T-cell (primary cell): Measurements from ENCODE around the gene CGNL1. TPM values are rescaled to one million over a fixed set of nuclear protein-coding genes. Genes with fewer than 3 reads are reported as not detected.

Experiments
- ATAC-seq, 4 experiments: fragments of 200-7000 bp in 3 of 4; fragments of 150-1000 bp in 1 of 4; cut with Tn5 transposase; replicated peaks in 1 of 4; 1 replicate in 3 of 4; 2 replicates in 1 of 4; pipeline ENCODE4 v1.10.0; 2021; ENCODE audit warnings: moderate library complexity in 3 of 4, mild to moderate bottlenecking in 2 of 4, moderate number of reproducible peaks in 1 of 4
- CTCF ChIA-PET, 2 donors: fragments of 300-600 bp; sonication (Branson Sonifier 250); formaldehyde crosslinking; loops; one replicate each; lab custom pipeline; 2022; ENCODE audit warnings: antibody characterized with exemption in 2 of 2; lab: Charles Lee
- POLR2A ChIA-PET, 2 donors: fragments of 300-600 bp; sonication (Branson Sonifier 250); formaldehyde crosslinking; loops; one replicate each; lab custom pipeline; 2022; ENCODE audit warnings: antibody characterized with exemption in 2 of 2; lab: Charles Lee
- DNase-seq, 35 experiments: peaks; one replicate each; pipeline versions ENCODE4 v3.0.0 to v3.0.0-alpha.2; 2013 to 2023
- H3K27ac ChIP-seq: one replicate; pipeline ENCODE4 v1.5.1; 2013; ENCODE audit warnings: low read length
- H3K27me3 ChIP-seq, 2 experiments: replicated peaks in 1 of 2; 1 replicate in 1 of 2; 2 replicates in 1 of 2; pipeline versions ENCODE4 v1.6.1 to v1.7.0; 2013; ENCODE audit warnings: low read length in 1 of 2, mixed read lengths in 1 of 2; ENCODE audit not compliant: control insufficient read depth in 2 of 2, insufficient read depth in 2 of 2; ENCODE audit errors: extremely low read depth in 1 of 2
- H3K36me3 ChIP-seq, 2 donors: 1 replicate in 1 of 2; 2 replicates in 1 of 2; pipeline versions ENCODE4 v1.6.1 to v1.7.0; 2013; ENCODE audit warnings: low read length in 1 of 2; ENCODE audit not compliant: control insufficient read depth in 2 of 2, insufficient read depth in 1 of 2; ENCODE audit errors: extremely low read depth in 1 of 2
- H3K4me1 ChIP-seq, 2 experiments: 1 replicate in 1 of 2; 2 replicates in 1 of 2; pipeline versions ENCODE4 v1.6.1 to v1.7.0; 2013; ENCODE audit warnings: low read length in 2 of 2, mixed read lengths in 1 of 2; ENCODE audit not compliant: insufficient read depth in 2 of 2, control insufficient read depth in 1 of 2; ENCODE audit errors: extremely low read depth in 1 of 2
- H3K4me3 ChIP-seq, 2 donors: 1 replicate in 1 of 2; 2 replicates in 1 of 2; pipeline versions ENCODE4 v1.5.1 to v1.7.0; 2013; ENCODE audit warnings: mild to moderate bottlenecking in 2 of 2, low read length in 1 of 2, moderate library complexity in 1 of 2; ENCODE audit not compliant: control insufficient read depth in 1 of 2; ENCODE audit errors: extremely low read depth in 1 of 2
- H3K9me3 ChIP-seq: 2 replicates; pipeline ENCODE4 v1.7.0; 2013
- H3K27ac Mint-ChIP-seq, 2 donors: one replicate each; pipeline ENCODE4 v1.8.0; 2020 to 2021; ENCODE audit warnings: mild to moderate bottlenecking in 2 of 2, mixed read lengths in 2 of 2
- H3K27me3 Mint-ChIP-seq, 2 donors: one replicate each; pipeline ENCODE4 v1.8.0; 2021 to 2022; ENCODE audit warnings: mixed read lengths in 2 of 2
- H3K36me3 Mint-ChIP-seq: one replicate; pipeline ENCODE4 v1.8.0; 2021; ENCODE audit warnings: mixed read lengths
- H3K4me1 Mint-ChIP-seq, 3 donors: one replicate each; pipeline ENCODE4 v1.8.0; 2020 to 2022; ENCODE audit warnings: mixed read lengths in 3 of 3, mild to moderate bottlenecking in 1 of 3
- H3K4me3 Mint-ChIP-seq, 3 donors: one replicate each; pipeline ENCODE4 v1.8.0; 2020 to 2022; ENCODE audit warnings: mild to moderate bottlenecking in 3 of 3, mixed read lengths in 3 of 3, moderate library complexity in 3 of 3
- H3K9me3 Mint-ChIP-seq, 3 donors: one replicate each; pipeline ENCODE4 v1.8.0; 2020 to 2022; ENCODE audit warnings: mixed read lengths in 3 of 3
- WGBS: methylation state at CpG from one replicate; pipeline ENCODE4 v1.1.5; 2013; ENCODE audit warnings: missing lambda C conversion rate; ENCODE audit not compliant: insufficient coverage; 5-methylcytosine and 5-hydroxymethylcytosine counted together
- total RNA-seq, 35 experiments: library from RNA in 6 of 35; stranded (reverse) in 6 of 35; fragments of 120-200 nt in 1 of 35; gene quantifications; one replicate each; pipeline versions ENCODE4 v1.2.1 to v1.2.4 and lab custom pipeline; 2013 to 2026

CGNL1 gene
- total RNA-seq, 5 donors from 2014 or later (not counting 1 experiment from before 2014, with no cell fraction given), result 0.13 to 0.18 (median 0.16) TPM; not detected in 2

DNA sequence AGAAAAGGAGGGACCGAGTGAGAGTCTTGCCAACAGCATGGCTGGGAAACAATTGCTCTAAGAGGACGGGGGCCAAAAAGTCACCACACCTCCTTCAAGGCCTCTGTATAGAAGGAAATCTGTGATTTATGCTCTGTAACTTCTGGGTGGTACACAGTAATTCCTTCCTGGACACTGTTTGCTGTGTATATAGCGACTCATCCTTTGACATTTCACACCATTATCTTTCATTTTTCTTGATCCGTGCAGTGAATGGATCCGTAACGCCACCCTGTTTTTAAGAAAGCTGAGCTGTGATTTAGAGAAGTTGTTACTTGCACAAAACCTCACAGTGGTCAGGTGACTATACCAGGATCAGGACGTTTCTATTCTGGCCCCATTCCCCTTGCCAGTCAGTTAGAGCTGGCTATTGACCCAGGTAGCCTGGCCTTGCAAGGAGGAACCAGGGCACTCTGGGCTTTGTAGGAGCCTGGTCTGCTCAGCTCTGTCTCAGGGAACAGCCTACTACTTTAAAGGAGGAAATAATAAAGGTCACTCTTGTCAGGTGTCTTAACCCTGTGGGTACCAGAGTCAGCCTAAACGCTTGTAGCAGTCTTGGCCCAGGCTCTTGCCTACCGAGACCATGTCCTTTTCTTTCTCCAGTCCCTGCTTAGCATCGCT, 128.9 kb downstream of the CGNL1 start:
- Mint-ChIP-seq H3K36me3 (no peaks in the 10 kb centered on the region), H3K9me3 (no peaks in the 10 kb centered on the region), H3K27ac (no peak overlapping the region), H3K27me3 (peaks cover 0 to 4% of the 10 kb centered on the region in 2 donors), H3K4me1 (no peaks in the 10 kb centered on the region), H3K4me3 (no peak overlapping the region)
- ATAC-seq, result no peak
- no peak for DNase-seq
- CTCF ChIA-PET, result no interaction called here
- Histone ChIP-seq H3K36me3 (no peaks in the 10 kb centered on the region), H3K27me3 (peaks cover 0 to 6% of the 10 kb centered on the region in 2 experiments), H3K4me3 (no peak overlapping the region), H3K27ac (no peak overlapping the region), H3K4me1 (no peaks in the 10 kb centered on the region), H3K9me3 (no peaks in the 10 kb centered on the region)
- 81% methylated on average over 3 of the region's 10 CpGs for WGBS
- POLR2A ChIA-PET, result interaction anchor here in 1 of 2 donors (0.6 kb wide), 1 partner anchor 15 kb away, joined by 3 read pairs; no protein-coding TSS in a partner anchor

- no peak for DNase-seq
- ATAC-seq, result no peak
- H3K9me3 ChIP-seq, result no peaks in the 10 kb centered on the region
- H3K27ac Mint-ChIP-seq, result no peak overlapping the region
- no peaks in the 10 kb centered on the region for H3K36me3 Mint-ChIP-seq
- no peaks in the 10 kb centered on the region for H3K4me1 ChIP-seq
- no peaks in the 10 kb centered on the region for H3K4me1 Mint-ChIP-seq
- ChIA-PET CTCF (no interaction called here), POLR2A (no interaction called here)
- 97% methylated on average over 4 of the region's 9 CpGs for WGBS
- no peaks in the 10 kb centered on the region for H3K36me3 ChIP-seq
- H3K9me3 Mint-ChIP-seq, result no peaks in the 10 kb centered on the region
- H3K27ac ChIP-seq, result no peak overlapping the region
- H3K4me3 Mint-ChIP-seq, result no peak overlapping the region
- H3K4me3 ChIP-seq, result no peak overlapping the region
- peaks cover 0 to 4% of the 10 kb centered on the region in 2 donors for H3K27me3 Mint-ChIP-seq
- H3K27me3 ChIP-seq, result peaks cover 0 to 8% of the 10 kb centered on the region in 2 experiments
These were observed 129.7 kb downstream of the CGNL1 start for GRCh38 chr15:57505949-57506391.

DNA sequence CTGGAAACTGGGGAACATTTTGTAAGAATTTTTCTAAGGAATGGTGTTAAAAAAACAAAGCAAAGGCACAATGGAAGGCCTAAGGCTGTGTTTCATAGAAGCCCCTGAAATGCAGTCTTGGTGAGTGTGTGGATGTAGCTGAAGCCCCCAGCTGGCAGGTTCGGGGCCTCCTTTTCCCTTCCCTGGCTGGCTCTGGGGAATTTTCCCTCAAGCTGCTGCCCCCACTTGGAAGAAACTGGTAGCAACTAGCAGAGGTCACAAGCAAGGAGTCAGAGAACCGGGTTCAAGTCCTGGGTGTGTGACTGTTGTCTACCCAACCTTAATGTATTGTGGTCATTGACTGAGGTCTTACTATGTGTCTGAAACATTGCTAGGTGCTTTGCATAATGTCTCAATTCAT, 130.1 kb downstream of the CGNL1 start:
- peaks cover 0 to 8% of the 10 kb centered on the region in 2 experiments for H3K27me3 ChIP-seq
- H3K27ac Mint-ChIP-seq, result no peak overlapping the region
- no peaks in the 10 kb centered on the region for H3K4me1 ChIP-seq
- no peak overlapping the region for H3K27ac ChIP-seq
- CTCF ChIA-PET, result interaction anchor here in 1 of 2 donors (0.5 kb wide), 1 partner anchor 167 kb away, joined by 5 read pairs; no protein-coding TSS in a partner anchor
- H3K9me3 Mint-ChIP-seq, result no peaks in the 10 kb centered on the region
- H3K36me3 ChIP-seq, result no peaks in the 10 kb centered on the region
- no peaks in the 10 kb centered on the region for H3K9me3 ChIP-seq
- no CpG with 5 or more reads among the region's 2 CpGs for WGBS
- H3K4me3 Mint-ChIP-seq, result no peak overlapping the region
- POLR2A ChIA-PET, result no interaction called here
- peaks cover 0 to under 1% of the 10 kb centered on the region in 2 donors for H3K27me3 Mint-ChIP-seq
- H3K4me1 Mint-ChIP-seq, result no peaks in the 10 kb centered on the region
- ATAC-seq (no peak), DNase-seq (no peak)
- no peaks in the 10 kb centered on the region for H3K36me3 Mint-ChIP-seq
- no peak overlapping the region for H3K4me3 ChIP-seq

DNA sequence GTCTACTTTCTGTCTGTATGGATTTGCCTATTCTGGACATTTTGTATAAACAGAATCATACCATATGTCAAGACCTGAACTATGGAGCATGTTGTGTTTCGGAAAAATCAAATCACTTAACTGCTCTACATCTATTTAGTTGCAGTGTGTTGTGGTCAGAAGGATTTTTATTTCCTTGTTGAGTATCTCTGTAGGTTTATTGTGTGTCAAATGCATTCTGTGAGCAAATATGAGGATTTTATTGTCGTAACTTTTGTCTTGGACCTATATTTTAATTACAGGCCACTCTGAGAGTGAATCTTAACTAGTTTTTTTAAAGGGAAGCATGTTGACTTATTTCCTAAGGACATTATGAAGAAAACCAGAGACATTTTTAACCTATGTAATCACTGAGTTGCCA, 130.8 kb downstream of the CGNL1 start:
- no peak for ATAC-seq
- no peaks in the 10 kb centered on the region for H3K36me3 ChIP-seq
- CTCF ChIA-PET, result no interaction called here

DNA sequence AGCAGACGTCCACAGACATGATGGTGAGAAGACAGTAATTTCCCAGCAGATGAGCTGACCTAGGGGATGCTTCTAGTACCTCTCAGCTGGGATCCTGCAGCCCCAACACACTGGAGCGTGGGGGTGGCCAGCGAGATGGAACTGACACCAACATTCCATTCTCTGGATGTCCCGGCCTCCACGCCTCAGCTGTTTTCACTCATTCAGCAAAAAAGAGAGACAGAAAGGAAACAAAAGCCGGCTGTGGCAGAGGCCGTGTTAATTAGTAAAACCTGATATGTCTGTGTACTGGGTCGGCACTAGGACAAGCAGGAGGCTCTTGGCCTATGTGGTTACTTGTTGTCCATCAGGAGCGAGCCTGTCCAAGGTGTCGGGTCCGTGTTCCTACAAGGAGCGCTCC, 132.8 kb downstream of the CGNL1 start:
- no peaks in the 10 kb centered on the region for H3K4me1 Mint-ChIP-seq
- POLR2A ChIA-PET, result no interaction called here
- no peak overlapping the region for H3K4me3 Mint-ChIP-seq
- no peak overlapping the region for H3K4me3 ChIP-seq
- CTCF ChIA-PET, result interaction anchor here in 1 of 2 donors (0.9 kb wide), 1 partner anchor 18 kb away, joined by 3 read pairs; no protein-coding TSS in a partner anchor
- no peaks in the 10 kb centered on the region for H3K4me1 ChIP-seq
- 78% methylated on average over 5 of the region's 12 CpGs for WGBS
- DNase-seq, result no peak
- no peaks in the 10 kb centered on the region for H3K9me3 Mint-ChIP-seq
- no peaks in the 10 kb centered on the region for H3K9me3 ChIP-seq
- H3K27ac ChIP-seq, result no peak overlapping the region
- no peaks in the 10 kb centered on the region for H3K36me3 ChIP-seq
- no peak overlapping the region for H3K27ac Mint-ChIP-seq
- no peaks in the 10 kb centered on the region for H3K36me3 Mint-ChIP-seq
- ATAC-seq, result no peak
- no peaks in the 10 kb centered on the region for H3K27me3 Mint-ChIP-seq
- peaks cover 0 to 7% of the 10 kb centered on the region in 2 experiments for H3K27me3 ChIP-seq

More for the DNA sequence above, 130.8 kb downstream of the CGNL1 start:
- Mint-ChIP-seq H3K4me3 (no peak overlapping the region), H3K27me3 (no peaks in the 10 kb centered on the region), H3K4me1 (no peaks in the 10 kb centered on the region), H3K9me3 (no peaks in the 10 kb centered on the region), H3K36me3 (no peaks in the 10 kb centered on the region), H3K27ac (no peak overlapping the region)
- Histone ChIP-seq H3K27ac (no peak overlapping the region), H3K4me3 (no peak overlapping the region), H3K4me1 (no peaks in the 10 kb centered on the region), H3K9me3 (no peaks in the 10 kb centered on the region), H3K27me3 (peaks cover 0 to 8% of the 10 kb centered on the region in 2 experiments)
- DNase-seq, result no peak
- POLR2A ChIA-PET, result no interaction called here
- WGBS, result no CpG with 5 or more reads among the region's 2 CpGs

GRCh38 chr15:57509965-57510364, 133.7 kb downstream of the CGNL1 start:
- Mint-ChIP-seq H3K27ac (no peak overlapping the region), H3K9me3 (no peaks in the 10 kb centered on the region), H3K36me3 (no peaks in the 10 kb centered on the region), H3K27me3 (no peaks in the 10 kb centered on the region), H3K4me1 (no peaks in the 10 kb centered on the region), H3K4me3 (no peak overlapping the region)
- Histone ChIP-seq H3K27me3 (peaks cover 0 to 8% of the 10 kb centered on the region in 2 experiments), H3K36me3 (no peaks in the 10 kb centered on the region), H3K4me3 (no peak overlapping the region), H3K9me3 (no peaks in the 10 kb centered on the region), H3K27ac (no peak overlapping the region), H3K4me1 (no peaks in the 10 kb centered on the region)
- ChIA-PET CTCF (interaction anchor here in 1 of 2 donors (0.9 kb wide), 1 partner anchor 17 kb away, joined by 3 read pairs; no protein-coding TSS in a partner anchor), POLR2A (no interaction called here)
- no peak for ATAC-seq
- WGBS, result 60% methylated on average over 1 of the region's 4 CpGs
- DNase-seq, result no peak
